ENCODE measurements around the gene GBX1.

GBX1 gene

DNA sequence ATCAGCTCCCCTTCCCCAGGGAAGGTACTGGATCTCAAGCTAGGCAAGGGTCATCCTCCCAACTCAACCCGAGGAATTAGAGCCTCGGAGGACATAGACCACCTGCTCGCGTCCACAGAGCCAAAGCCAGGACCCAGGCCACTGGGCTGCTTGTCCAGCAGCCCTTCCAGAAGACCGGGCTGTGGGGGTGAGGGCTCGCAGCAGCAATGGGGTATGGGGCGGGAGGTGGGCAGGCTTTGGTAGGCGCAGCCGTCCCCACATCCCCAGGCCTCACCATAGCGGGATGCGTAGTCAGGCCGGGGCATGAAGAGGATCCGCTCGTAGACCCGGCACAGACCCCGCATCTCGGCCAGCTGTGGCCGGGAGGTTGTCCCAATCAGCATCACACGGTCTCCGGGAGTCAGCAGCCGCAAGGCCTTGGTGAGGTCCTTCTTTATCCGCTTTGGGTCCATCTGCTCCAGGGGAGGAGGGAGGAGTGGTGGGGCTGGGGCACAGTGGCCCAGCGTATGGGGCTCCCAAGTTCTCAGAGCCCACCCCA, 24.6 kb upstream of the GBX1 start:
- Histone ChIP-seq H3K27me3 (peaks cover 10% of the 10 kb centered on the region), H3K36me3 (no peaks in the 10 kb centered on the region), H3K4me3 (ENCODE audit: low read depth, low read length) (no peak overlapping the region), H3K9me3 (no peaks in the 10 kb centered on the region), H3K4me1 (no peaks in the 10 kb centered on the region)
- TF ChIP-seq, protein P1, sequence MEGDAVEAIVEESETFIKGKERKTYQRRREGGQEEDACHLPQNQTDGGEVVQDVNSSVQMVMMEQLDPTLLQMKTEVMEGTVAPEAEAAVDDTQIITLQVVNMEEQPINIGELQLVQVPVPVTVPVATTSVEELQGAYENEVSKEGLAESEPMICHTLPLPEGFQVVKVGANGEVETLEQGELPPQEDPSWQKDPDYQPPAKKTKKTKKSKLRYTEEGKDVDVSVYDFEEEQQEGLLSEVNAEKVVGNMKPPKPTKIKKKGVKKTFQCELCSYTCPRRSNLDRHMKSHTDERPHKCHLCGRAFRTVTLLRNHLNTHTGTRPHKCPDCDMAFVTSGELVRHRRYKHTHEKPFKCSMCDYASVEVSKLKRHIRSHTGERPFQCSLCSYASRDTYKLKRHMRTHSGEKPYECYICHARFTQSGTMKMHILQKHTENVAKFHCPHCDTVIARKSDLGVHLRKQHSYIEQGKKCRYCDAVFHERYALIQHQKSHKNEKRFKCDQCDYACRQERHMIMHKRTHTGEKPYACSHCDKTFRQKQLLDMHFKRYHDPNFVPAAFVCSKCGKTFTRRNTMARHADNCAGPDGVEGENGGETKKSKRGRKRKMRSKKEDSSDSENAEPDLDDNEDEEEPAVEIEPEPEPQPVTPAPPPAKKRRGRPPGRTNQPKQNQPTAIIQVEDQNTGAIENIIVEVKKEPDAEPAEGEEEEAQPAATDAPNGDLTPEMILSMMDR (IDR thresholded peaks at IDR 0.05; ENCODE audit: low read depth, low read length), result no peak
- DNase-seq, result no peak

GRCh38 chr7:151191544-151191943, 24.1 kb upstream of the GBX1 start:
- TF ChIP-seq, protein P1 (IDR thresholded peaks at IDR 0.05; ENCODE audit: low read depth, low read length), result no peak
- H3K9me3 ChIP-seq, result no peaks in the 10 kb centered on the region
- H3K4me1 ChIP-seq, result no peaks in the 10 kb centered on the region
- no peak overlapping the region for H3K4me3 ChIP-seq (ENCODE audit: low read depth, low read length)
- no peaks in the 10 kb centered on the region for H3K36me3 ChIP-seq
- H3K27me3 ChIP-seq, result peaks cover 10% of the 10 kb centered on the region
- no peak for DNase-seq

GRCh38 chr7:151189038-151189437, 21.5 kb upstream of the GBX1 start:
- Histone ChIP-seq H3K36me3 (no peaks in the 10 kb centered on the region), H3K4me1 (no peaks in the 10 kb centered on the region), H3K4me3 (ENCODE audit: low read depth, low read length) (no peak overlapping the region), H3K9me3 (no peaks in the 10 kb centered on the region), H3K27me3 (no peaks in the 10 kb centered on the region)
- no peak for DNase-seq
- TF ChIP-seq, protein P1 (IDR thresholded peaks at IDR 0.05; ENCODE audit: low read depth, low read length), result no peak

- DNase-seq, result no peak
- no peaks in the 10 kb centered on the region for H3K36me3 ChIP-seq
- H3K4me3 ChIP-seq (ENCODE audit: low read depth, low read length), result no peak overlapping the region
- H3K4me1 ChIP-seq, result no peaks in the 10 kb centered on the region
- no peaks in the 10 kb centered on the region for H3K27me3 ChIP-seq
- TF ChIP-seq, protein P1 (IDR thresholded peaks at IDR 0.05; ENCODE audit: low read depth, low read length), result no peak
- H3K9me3 ChIP-seq, result no peaks in the 10 kb centered on the region
These were observed 20.7 kb upstream of the GBX1 start for GRCh38 chr7:151188252-151188542.

- DNase-seq, result no peak
- Histone ChIP-seq H3K27me3 (no peaks in the 10 kb centered on the region), H3K4me1 (no peaks in the 10 kb centered on the region)
These were observed 20.1 kb upstream of the GBX1 start for GRCh38 chr7:151187409-151188251.

More at GRCh38 chr7:151187409-151188251, 20.1 kb upstream of the GBX1 start:
- TF ChIP-seq, protein P1 (IDR thresholded peaks at IDR 0.05; ENCODE audit: low read depth, low read length), result no peak
- Histone ChIP-seq H3K36me3 (no peaks in the 10 kb centered on the region), H3K4me3 (ENCODE audit: low read depth, low read length) (no peak overlapping the region), H3K9me3 (no peaks in the 10 kb centered on the region)

Data from BE2C (cell line).